NCI-H524 treated with DMSO at 0.1 percent for 48 hours (cell line): ENCODE results near the gene CDKN2AIP.

Experiments
- DNase-seq: peaks from one replicate; lab custom pipeline; 2025; lab: John Stamatoyannopoulos, UW

CDKN2AIP gene, protein sequence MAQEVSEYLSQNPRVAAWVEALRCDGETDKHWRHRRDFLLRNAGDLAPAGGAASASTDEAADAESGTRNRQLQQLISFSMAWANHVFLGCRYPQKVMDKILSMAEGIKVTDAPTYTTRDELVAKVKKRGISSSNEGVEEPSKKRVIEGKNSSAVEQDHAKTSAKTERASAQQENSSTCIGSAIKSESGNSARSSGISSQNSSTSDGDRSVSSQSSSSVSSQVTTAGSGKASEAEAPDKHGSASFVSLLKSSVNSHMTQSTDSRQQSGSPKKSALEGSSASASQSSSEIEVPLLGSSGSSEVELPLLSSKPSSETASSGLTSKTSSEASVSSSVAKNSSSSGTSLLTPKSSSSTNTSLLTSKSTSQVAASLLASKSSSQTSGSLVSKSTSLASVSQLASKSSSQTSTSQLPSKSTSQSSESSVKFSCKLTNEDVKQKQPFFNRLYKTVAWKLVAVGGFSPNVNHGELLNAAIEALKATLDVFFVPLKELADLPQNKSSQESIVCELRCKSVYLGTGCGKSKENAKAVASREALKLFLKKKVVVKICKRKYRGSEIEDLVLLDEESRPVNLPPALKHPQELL

DNA sequence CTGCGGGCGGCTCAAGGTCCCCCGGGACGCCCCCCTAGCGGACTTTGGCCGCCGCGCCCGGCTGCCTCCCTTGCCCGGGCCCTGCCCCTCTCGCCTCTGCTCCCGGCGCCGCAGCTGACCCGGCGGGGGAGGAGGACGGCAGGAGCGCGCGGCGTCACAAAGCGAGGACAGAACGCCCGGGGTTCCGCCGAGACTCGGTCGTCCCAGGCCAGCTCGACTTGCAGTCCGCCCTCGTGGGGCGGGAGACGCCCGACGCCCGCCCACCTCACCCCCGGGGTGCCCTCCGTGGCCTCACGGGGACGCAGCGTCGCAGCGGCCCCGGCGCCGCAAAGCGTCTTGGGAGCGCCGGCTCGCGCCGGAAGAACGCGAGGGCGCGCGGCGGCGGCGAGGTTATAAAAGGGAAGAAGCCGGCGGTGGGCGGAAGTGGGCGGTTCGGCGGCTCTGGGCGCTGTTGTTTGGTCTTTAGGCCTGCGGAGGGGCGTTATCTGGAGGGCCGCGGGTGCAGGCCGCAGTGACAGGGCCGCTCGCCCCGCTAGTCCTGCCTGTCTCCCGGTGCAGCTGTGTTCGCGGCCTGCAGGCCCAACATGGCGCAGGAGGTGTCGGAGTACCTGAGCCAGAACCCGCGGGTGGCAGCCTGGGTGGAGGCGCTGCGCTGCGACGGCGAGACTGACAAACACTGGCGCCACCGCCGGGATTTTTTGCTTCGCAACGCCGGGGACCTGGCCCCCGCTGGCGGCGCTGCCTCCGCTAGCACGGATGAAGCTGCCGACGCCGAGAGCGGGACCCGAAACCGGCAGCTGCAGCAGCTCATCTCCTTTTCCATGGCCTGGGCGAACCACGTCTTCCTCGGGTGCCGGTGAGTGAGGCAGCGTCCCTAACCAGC, at the start of gene CDKN2AIP:
TSS of gene CDKN2AIP (plus strand) at position 423 of the 883 bp plus-strand sequence. CDS start at position 585, 162 bp downstream.
- DNase-seq: peak; percentile 56

DNA sequence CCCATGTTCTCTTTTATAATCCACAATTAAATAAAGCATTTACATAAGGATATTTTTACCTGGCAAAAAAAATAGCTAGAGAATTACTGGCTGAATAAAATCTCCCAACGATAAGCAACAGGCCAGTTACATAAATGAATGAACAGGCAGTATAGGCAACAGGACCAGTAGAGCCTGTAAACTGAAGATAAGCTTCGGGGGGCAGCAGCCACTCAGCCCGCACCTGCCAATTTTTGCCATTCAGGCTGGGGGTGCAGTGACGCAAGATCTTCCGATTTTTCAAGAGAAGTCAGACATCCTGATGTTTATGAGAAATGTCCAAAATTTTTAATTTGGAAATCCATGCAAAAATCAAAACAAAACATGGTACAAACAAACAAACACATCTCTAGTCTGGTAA, 49.0 kb upstream of the CDKN2AIP start:
- no peak for DNase-seq

DNA sequence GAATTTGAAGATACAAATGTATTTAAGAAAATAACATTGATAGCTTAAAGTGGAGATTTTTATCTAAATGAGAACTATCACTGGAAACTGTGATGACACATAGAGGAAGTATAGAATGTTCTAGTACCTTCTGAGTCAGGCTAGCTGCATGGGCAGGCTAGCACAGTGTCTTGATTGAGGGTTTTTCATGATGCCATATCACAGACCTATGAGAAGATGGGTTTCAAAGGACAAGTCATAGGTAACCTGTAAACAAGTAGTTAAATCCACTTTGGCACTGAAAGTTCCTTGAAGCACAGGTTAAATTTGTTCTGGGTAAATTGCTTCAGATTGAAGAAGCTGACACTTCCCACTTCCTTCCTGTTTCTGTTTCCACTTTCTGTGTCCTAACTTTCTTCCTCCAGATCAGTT, 48.2 kb upstream of the CDKN2AIP start:
- DNase-seq: no peak

DNA sequence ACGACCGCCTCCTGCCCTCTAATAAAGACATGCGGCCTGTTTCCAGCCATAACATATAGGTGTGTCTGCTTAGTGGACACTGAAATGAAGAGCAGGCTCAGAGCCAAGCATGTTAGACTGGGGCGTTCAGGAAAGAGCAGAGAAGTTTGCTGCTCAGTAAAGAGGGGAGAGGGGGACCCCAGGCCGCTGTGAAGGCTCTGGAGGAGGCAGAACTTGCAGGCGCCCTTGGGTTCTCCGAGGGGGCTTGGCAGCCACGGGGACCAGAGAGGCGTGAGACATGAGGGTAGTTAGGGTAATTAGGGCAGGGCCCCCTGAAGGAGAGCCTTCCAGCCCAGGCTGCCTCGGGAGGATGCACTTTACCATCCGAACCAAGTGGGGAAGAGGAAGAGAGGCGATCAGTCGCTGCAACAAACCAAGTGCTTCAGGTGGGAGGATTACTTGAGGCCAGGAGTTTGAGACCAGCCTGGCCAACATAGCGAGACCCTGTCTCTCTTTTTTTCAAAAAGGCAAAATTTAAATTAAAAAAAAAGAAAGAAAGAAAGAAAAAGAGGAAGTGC, 46.6 kb upstream of the CDKN2AIP start:
- DNase-seq: no peak

DNA sequence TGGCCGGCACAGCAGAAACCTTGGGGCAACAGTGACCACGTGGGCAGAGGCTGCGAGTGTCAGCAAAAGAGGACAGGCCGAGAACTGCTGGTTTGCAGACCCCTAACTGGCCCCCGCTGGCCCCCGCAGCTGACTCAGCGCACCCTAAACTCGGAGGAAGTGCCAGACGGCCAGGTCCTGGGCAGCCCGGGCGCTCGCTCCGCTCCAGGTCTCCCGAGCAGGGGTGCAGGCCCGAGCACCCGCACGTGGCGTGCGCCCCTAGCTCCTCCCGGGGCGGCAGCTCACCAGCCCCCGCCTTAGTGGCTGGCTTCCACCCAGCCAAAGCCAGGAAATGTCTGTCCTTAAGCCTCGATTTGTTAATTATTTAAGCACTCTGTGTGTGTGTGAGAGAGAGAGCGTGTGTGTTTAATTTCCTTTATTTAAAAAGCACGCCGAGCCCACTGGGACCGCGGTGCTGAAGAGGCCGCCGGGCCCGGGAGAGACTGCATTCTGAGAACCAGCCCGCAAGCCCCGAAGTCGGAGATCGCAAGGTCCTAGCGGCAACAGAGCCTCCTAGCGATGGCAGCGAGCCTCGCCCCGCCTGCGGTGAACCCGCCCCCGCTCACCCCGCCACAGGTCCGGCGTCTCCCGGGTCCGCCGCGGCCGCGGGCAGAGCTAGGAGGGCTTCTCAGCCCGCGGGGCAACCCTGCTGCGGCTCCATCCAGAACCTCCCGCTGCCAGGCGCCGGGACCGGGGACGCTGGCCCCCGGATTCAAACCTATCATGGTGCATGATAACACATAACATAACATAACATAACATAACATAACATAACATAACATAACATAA, 45.9 kb upstream of the CDKN2AIP start:
- no peak for DNase-seq

DNA sequence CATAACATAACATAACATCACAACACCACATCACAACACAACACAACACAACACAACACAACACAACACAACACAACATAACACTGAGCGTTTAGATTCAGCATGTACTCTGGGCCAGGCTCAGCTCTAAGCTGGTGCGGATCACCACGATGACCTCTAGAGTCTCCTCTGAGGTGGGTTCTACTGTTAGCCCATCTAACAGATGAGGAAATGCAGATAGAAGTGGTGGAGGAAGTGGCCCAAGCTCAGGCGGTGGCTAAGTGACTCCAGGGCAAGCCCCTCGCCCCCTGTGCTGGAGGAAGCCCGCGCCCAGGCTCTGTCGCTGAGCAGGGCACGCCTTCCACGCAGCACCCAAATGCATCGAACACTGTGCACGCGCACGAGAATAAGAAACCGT, 45.3 kb upstream of the CDKN2AIP start:
- DNase-seq: no peak

DNA sequence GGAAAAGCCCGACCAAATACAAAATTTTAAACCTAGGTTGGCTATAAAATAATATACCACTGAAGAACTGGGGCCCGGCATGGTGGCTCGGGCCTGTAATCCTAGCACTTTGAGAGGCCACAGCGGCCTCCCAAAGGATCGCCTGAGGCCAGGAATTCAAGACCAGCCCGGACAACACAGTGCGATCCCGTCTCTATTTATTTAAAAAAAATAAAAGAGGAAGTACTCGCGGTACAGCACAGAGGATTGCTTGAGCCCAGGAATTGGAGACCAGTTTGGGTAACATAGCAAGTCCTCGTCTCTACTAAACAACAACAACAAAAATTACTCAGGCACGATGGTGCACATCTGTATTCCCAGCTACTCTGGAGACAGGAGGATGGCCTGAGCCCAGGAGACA, 44.8 kb upstream of the CDKN2AIP start:
- no peak for DNase-seq

DNA sequence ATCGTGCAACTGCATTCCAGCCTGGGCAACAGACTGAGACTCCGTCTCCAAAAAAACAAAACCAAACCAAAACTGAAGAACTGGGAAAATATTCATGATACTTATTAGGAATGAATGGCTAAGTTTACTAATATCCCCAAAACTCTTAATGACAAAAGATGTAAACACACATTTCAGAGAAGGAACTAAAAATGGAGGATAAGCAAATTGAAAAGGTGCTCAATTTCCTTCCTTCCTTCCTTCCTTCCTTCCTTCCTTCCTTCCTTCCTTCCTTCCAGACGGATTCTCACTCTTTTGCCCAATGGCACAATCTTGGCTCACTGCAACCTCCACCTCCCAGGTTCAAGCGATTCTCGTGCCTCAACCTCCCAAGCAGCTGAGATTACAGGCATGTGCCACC, 44.4 kb upstream of the CDKN2AIP start:
- DNase-seq: no peak

DNA sequence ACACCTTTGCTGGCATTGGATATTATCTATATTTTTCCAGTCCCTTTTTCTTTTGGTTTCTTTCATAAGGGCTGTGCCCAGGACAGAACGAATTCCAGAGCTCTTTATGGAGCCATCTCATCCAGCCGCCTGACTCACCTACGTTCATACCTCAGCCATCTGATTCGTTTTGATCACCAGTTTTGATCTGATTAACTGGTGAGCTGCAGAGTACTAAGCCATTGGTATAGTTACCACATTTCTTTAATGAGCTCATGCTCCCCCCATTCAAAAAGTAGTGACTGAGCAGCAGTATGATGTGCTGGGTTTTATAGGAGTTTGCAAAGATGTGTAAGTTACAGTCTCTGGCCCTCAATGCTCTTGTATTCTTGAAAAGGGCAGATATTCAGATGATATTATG, 43.0 kb upstream of the CDKN2AIP start:
- DNase-seq: no peak

DNA sequence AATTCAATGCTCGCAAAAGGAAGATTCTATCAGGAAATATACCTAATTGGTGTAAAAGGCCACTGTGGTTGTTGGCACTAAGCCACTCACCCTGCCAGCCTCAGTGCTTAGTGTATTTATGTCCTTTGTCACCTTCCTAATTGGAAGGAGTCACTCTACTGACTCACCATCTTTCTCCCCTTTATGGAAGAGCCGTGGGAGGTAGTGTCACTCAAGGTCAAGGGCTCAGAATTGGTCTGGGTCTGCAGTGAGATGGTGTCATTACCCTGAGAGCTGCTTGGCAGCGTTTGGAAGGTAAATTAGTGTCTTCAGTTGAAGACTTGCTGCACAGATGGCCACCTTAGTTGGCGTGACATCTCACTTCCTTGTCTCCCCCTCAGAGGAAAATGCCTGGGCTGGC, 41.7 kb upstream of the CDKN2AIP start:
- DNase-seq: no peak

DNA sequence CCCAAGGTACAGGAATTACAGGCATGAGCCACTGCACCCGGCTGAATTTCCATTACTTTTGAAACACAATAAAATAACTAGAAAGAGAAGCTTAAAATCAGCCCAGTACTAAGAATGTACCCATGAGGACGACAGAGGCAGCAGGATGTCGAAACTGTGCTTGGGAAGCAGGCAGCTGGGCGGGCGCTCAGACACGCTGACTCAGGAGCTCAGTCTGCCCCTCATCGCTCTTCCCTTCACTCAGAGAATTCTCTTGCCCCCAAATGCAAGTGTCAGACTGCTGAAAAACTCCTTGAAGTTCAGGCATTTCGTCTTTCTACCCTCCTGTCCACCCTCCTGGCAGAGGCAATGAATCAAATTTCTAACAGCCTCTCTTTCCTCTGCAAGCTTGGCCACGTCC, 41.0 kb upstream of the CDKN2AIP start:
- no peak for DNase-seq

DNA sequence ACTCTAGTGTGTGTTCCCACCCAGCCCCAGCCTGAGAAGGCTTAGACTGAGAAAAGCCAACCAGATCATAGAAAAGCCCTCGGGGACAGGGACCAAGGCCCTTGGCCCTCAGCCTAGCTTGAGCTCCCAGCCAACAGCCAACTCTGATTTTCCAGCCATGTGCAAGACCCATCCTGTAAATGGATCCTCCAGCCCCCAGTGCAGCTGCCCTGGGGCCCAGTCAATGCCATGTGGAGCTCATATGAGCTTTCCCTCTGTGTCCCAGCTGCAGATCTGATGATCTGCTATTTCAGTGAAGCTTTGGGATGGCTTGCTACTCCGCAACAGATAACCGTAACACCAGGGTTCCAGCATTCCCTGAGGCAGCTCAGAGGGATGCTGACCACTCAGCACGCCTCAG, 40.5 kb upstream of the CDKN2AIP start:
- DNase-seq: no peak

DNA sequence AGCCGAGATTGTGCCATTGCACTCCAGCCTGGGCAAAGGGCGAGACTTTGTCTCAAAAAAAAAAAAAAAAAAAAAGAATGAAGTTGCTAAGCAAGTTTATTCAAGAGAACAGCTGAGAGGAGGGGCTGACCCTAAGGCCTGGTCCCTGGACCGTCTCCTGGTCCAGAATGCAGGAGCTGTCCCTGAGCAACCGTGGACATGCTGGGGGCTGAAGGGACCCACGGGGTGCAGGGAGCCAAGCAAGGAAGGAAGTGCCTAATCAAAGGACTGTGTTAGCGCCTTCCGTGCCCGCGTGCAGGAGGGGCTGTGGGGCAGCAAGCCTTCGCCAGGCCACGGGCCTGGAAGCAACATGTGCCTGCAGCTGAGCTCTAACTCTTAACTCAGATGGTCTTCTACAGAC, 39.1 kb upstream of the CDKN2AIP start:
- no peak for DNase-seq

DNA sequence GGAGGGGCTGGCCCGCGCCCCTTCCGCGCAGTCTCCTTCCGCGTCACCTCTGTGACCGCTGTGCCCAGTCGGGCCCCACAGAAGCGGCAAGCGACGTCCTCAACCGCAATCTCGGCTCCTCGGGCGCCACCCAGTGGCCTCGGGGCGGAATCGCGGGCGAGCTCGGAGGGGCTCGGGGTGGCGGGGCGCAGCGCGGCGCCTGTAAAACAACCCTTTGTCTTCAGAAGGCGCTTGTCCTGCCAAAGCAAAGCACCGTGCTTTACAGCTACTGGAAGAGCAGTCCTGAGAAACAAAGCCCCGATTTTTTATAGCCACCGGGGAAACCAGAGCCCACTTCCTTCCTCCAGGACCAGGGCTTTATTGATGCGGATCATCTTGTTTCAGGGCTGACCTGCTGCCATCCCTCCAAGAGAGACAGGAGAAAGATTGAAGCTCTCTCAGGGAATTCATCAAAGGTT, 37.3 kb upstream of the CDKN2AIP start:
- peak; percentile 5 for DNase-seq

DNA sequence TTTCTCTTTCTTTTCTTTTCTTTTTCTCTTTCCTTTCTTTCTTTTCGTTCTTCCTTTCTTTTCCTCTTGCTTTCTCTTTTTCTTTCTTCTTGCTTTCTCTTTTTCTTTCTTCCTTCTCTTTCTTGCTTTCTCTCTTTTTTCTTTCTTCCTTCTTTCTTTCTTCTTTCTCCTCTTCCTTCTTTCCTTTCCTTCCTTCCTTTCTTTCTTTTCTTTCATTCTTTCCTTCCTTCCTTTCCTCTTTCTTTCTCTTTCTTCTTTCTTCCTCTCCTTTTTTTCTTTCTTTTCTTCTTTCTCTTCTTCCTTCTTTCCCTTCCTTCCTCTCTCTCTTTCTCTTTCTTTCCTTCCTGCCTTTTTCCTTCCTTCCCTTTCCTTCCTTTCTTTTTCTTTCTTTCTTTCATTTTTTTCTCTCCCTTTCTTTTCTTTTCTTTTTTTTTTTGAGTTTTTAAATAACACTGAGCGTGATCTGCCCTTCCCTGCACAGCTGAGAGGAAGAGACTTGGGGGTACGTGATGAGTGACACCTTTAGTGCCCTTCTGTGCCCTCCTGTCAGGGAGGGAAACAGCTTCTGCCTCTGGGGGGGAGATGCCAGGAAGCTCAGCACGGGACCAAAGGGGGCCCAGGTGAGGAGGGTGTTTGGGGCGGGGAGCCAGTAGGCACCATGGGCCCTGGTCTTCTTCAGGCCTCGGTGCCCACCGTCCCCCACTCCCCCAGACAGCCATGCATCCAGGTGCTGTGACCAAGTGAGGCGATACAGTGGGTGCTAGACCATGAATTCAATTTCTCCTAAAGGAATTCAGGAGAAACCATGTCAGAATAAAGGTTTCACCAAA, 36.6 kb upstream of the CDKN2AIP start:
- DNase-seq: no peak

DNA sequence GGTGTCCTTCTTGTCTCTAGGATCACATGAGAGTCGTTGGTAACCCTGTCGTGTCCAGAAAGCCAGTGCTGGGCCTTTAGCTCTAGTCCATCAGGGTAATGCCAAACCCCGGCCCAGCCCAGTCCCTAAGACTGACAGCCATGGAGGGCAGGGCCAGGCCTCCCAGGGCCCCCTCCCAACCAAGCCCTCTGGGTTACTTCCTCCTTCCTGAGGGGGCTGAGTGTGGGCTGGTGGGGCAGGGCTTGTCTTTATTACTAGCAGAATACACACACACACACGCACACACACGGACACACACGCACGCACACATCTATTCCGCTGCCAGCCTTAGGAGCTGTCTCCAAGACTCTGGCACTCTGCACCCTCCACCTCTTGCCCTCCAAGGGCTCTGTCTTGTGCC, 35.6 kb upstream of the CDKN2AIP start:
- DNase-seq: no peak

DNA sequence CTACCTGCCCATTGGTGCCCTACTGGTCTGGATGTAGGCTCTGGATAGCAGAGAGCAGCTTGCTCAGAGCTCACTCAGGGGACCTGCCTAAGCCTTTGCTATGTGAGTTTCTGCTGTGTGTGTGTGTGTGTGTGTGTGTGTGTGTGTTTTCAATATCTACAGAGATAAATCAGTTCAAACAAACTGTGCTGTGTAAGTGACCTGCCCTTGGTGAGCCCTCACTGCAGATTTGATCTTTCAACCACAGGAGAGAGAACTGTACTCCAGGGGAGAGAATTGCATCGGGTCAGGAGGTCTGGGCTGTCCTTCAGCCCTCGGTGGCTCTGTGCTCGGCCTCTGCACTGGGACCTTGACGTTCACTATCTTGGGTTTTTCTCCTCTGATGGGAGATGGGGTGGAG, 35.0 kb upstream of the CDKN2AIP start:
- DNase-seq: no peak

DNA sequence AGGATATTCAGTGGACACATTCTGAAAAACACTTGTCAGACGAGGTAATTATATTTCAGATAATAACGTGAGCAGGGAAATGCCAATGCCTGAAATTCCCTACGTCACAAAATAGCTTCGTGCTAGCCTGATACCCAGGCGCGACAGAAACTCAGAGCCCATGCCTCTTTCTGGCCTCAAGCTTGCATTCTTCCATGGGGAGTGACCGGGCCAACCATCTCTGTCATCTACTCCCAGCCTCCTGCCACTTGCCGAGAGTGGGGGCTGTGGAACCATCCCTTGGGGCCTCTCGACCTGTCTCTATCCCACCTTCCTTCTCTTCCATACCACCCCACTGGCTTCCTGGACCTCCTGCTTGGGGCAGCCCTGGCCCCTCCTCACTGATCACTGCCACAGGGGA, 34.5 kb upstream of the CDKN2AIP start:
- DNase-seq: no peak

DNA sequence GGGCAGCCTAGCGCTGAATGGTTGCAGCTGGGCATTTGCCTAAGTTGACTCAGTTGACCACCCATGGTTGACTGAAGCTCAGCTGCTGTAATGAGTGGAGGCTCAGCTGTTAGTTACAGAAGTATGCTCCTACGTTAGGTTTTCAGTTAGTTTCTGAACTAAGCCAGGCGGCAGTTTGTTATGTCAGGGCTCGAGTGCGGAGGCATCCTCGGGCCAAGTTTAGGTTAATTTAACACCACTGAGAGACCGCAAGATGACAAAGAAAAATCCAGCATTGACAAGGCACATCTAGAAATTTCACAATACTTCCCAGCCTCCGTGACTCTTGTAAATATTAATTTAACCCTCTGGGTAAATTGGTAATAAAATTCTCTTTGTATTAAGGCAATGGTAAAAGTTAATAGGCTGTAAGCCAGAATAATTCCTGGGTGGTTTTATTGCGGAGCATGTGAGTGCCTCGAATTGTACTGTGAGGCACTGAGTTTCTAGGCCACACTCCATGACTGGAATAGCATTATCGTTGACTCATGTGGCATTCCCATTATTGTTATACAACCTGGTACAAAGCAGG, 33.1 kb upstream of the CDKN2AIP start:
- DNase-seq: no peak

DNA sequence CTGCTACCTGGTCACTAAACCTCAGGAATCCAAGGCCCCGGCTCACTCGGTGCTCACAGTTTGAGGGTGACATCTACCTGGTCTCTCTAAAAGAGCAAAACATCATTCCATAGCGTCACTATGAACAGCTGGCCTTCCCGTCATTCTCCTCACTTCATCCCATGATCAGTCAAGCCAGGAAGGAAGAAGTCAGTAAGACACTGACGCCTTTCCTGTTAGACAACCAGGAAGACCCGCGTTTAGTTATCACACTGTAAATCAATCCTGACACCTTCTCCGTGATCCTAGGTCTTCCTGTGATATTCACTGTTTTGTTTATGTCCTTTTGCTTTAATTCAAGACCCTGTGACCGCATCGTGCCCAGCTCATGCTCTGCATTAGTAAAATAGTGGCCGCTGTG, 31.6 kb upstream of the CDKN2AIP start:
- no peak for DNase-seq
